Measurements from ENCODE around the gene ANKMY2. TPM values are rescaled to one million over a fixed set of nuclear protein-coding genes. Genes with fewer than 3 reads are reported as not detected.
A peak's percentile ranks its signal among the peaks of the same experiment; 100 is the strongest.
"Not testable (repeated sequence)": the region's sequence is repeated elsewhere in the genome, so short reads cannot be mapped to it uniquely, and the experiment has no call there.

The ANKMY2 gene
- 10 to 100 TPM; 10.0 to 10.2 TPM for total RNA-seq

DNA sequence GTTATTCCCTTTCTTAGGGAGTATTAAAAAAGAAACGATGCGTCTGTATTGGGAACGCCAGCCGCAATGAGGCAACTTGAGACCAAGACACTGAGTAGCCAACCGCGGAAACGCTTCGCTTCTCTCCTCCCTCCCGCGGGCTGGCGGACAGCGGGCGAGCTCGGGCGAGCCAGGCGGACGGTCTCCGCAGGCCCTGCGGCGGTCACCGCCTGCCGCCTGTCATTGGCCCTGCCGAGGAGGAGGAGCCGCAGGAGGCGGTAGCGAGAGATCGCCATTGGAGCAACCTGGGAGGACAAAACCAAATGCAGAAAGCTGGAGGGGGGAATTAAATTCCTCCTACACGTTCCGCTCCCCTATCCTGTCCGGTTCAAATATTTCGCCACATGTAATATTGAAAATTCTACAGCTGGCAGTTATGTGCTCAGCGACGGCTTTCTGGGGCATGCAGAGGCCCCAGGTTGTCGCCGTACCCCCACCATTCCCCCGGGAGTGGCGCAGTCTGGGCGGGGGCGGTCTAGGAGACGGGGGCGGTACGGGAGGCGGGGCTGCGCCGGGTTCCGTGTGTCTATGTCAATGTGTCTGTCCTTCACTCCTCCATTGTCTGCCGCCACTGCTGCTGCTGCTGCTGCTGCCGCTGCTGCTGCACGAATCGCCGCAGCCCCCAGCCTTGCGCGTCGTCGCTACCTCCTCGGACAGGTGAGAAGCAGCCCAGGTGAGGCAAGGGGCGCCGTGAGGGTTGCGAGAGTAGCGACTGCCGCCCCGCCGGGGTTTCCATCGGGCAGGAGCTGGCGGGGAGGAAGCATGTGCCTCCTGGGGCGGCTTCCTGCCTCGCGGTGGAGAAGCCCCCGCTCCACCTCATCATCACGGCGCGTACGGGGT lies at the start of gene ANKMY2, which contains the start of gene BZW2:
TSS of gene ANKMY2 (minus strand) at position 162 of the 879 bp plus-strand sequence. CDS start 181 bp downstream, outside the sequence.
TSS of gene BZW2 (plus strand) at position 589 of the 879 bp plus-strand sequence. CDS start 19,263 bp downstream, outside the sequence.
- H3K9me3 Mint-ChIP-seq: no peaks in the 10 kb centered on the region

DNA sequence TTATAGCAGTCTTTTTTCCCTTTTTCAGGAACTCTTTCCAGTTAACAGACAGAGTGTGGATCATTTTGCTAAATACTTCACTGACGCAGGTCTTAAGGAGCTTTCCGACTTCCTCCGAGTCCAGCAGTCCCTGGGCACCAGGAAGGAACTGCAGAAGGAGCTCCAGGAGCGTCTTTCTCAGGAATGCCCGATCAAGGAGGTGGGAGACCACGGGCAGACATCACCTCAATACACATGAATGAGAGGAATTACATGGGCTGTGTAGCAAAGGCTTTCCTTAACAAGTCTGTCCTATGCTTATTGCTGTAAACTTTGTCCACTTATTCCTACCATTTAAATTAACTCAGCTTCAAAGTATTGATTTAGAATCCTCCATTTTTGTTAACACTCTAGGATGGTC lies 49.3 kb upstream of the ANKMY2 start:
- peaks cover 99% of the 10 kb centered on the region for H3K36me3 Mint-ChIP-seq (ENCODE audit: low read depth)
- no peaks in the 10 kb centered on the region for H3K4me1 Mint-ChIP-seq
- H3K27ac Mint-ChIP-seq: no peak overlapping the region

More for the DNA sequence above, at the start of gene ANKMY2, which contains the start of gene BZW2:
- Mint-ChIP-seq H3K4me3 (peak within 1 kb of the TSS; percentile 85), H3K36me3 (ENCODE audit: low read depth) (peaks cover 58% of the 10 kb centered on the region), H3K27ac (peak within 1 kb of the TSS; percentile 93), H3K27me3 (no peaks in the 10 kb centered on the region), H3K4me1 (peaks cover 33% of the 10 kb centered on the region)
- peak; percentile 95 for ATAC-seq (replicated peaks)

GRCh38 chr7:16693601-16694318 lies 48.2 kb upstream of the ANKMY2 start:
- no peaks in the 10 kb centered on the region for H3K4me1 Mint-ChIP-seq
- H3K36me3 Mint-ChIP-seq (ENCODE audit: low read depth): peaks cover 98% of the 10 kb centered on the region
- no peaks in the 10 kb centered on the region for H3K9me3 Mint-ChIP-seq
- H3K4me3 Mint-ChIP-seq: no peak overlapping the region
- no peak overlapping the region for H3K27ac Mint-ChIP-seq
- no peaks in the 10 kb centered on the region for H3K27me3 Mint-ChIP-seq
- no peak for ATAC-seq (replicated peaks)

More for the DNA sequence above, 49.3 kb upstream of the ANKMY2 start:
- H3K4me3 Mint-ChIP-seq: no peak overlapping the region
- no peaks in the 10 kb centered on the region for H3K27me3 Mint-ChIP-seq
- no peaks in the 10 kb centered on the region for H3K9me3 Mint-ChIP-seq
- no peak for ATAC-seq (replicated peaks)

- no peak for ATAC-seq (replicated peaks)
- no peaks in the 10 kb centered on the region for H3K9me3 Mint-ChIP-seq
- peaks cover 91% of the 10 kb centered on the region for H3K36me3 Mint-ChIP-seq (ENCODE audit: low read depth)
- no peak overlapping the region for H3K4me3 Mint-ChIP-seq
- no peak overlapping the region for H3K27ac Mint-ChIP-seq
- H3K4me1 Mint-ChIP-seq: no peaks in the 10 kb centered on the region
- no peaks in the 10 kb centered on the region for H3K27me3 Mint-ChIP-seq
Observed at GRCh38 chr7:16691241-16691640, 45.7 kb upstream of the ANKMY2 start.

DNA sequence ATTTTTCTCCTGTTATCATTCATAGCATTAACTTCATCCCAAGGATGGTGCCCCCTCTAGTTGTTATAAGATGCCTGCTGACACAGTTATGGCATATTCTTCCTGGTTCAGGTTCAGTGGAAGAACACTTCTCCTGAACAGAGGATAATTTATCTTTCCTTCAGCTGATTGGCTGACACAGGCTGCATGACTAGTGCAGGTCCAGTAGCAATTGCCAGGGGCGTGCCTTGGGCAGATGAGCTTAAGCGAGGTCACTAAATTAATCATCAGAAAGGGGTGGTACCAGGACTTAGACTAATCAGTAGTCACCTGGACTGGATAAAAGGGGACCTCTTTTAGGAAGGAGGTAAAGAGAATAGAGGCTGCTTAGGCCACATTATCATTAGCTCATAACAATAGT lies 42.7 kb upstream of the ANKMY2 start:
- no peaks in the 10 kb centered on the region for H3K9me3 Mint-ChIP-seq
- H3K27ac Mint-ChIP-seq: no peak overlapping the region
- ATAC-seq (replicated peaks): peak; percentile 42
- H3K36me3 Mint-ChIP-seq (ENCODE audit: low read depth): peaks cover 91% of the 10 kb centered on the region
- H3K27me3 Mint-ChIP-seq: no peaks in the 10 kb centered on the region
- H3K4me1 Mint-ChIP-seq: peaks cover 18% of the 10 kb centered on the region
- no peak overlapping the region for H3K4me3 Mint-ChIP-seq

DNA sequence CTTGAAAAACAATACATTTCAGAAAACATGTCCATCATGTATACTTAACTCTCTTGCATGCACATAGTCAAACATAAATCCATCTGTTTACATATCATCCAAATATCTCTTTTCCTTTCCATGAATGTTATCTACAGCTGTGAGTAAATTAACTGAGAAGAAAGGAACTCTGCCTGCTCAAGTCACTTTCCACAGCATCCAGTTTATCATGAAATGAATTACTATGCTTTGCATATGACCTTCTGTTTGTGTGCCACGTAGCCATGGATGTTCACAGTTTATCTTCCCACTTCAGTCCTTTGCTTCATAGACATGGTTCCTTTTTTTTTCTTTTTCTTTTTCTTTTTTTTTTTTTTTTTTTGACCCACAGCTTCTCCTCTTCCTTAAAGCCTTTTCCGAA lies 40.0 kb upstream of the ANKMY2 start:
- no peaks in the 10 kb centered on the region for H3K27me3 Mint-ChIP-seq
- H3K36me3 Mint-ChIP-seq (ENCODE audit: low read depth): peaks cover 91% of the 10 kb centered on the region
- peak overlapping the region; percentile 78 for H3K27ac Mint-ChIP-seq
- no peak overlapping the region for H3K4me3 Mint-ChIP-seq
- ATAC-seq (replicated peaks): no peak
- H3K9me3 Mint-ChIP-seq: no peaks in the 10 kb centered on the region
- H3K4me1 Mint-ChIP-seq: peaks cover 22% of the 10 kb centered on the region

GRCh38 chr7:16684935-16685334 lies 39.4 kb upstream of the ANKMY2 start:
- ATAC-seq (replicated peaks): no peak
- peak overlapping the region; percentile 78 for H3K27ac Mint-ChIP-seq
- peaks cover 91% of the 10 kb centered on the region for H3K36me3 Mint-ChIP-seq (ENCODE audit: low read depth)
- H3K27me3 Mint-ChIP-seq: no peaks in the 10 kb centered on the region
- H3K4me3 Mint-ChIP-seq: peak overlapping the region; percentile 11
- no peaks in the 10 kb centered on the region for H3K9me3 Mint-ChIP-seq
- H3K4me1 Mint-ChIP-seq: peaks cover 22% of the 10 kb centered on the region

DNA sequence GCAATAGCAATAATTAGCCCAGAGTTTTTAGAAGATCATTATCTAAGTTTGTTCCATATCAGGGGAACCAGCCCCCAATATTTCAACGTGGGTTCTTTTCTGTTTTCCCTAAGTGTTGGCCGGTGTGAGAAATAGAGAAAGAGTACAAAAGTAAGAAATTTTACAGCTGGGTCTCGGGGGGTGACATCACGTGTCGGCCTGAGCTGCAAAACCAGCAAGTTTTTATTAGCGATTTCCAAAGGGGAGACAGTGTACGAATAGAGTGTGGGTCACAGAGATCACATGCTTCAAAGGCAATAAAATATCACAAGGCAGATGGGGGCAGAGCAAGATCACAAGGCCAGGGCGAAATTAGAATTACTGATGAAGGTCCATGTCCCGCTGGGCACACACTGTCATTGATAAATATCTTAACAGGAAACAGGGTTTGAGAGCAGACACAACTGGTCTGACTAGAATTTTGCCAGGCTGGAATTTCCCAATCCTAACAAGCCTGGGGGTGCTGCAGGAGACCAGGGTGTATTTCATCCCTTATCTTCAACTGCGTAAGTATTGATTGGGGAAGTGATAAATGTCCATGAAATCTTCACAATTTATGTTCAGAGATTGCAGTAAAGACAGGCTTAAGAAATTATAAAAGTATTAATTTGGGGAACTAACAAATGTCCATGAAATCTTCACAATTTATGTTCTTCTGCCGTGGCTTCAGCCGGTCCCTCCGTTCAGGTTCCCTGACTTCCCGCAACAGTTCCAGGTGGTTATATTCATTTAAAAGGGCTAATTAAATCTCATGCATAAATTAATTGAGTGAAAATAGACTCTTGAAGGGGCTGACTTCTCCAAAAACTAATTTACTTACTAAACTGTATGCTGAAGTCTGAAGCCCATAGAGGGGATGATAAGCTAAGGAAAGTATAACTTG lies 33.4 kb upstream of the ANKMY2 start:
- H3K9me3 Mint-ChIP-seq; ATAC-seq (replicated peaks); H3K4me3 Mint-ChIP-seq; H3K27ac Mint-ChIP-seq; H3K27me3 Mint-ChIP-seq: not testable (repeated sequence)
- H3K4me1 Mint-ChIP-seq: peaks cover 12% of the 10 kb centered on the region
- H3K36me3 Mint-ChIP-seq (ENCODE audit: low read depth): peaks cover 98% of the 10 kb centered on the region

DNA sequence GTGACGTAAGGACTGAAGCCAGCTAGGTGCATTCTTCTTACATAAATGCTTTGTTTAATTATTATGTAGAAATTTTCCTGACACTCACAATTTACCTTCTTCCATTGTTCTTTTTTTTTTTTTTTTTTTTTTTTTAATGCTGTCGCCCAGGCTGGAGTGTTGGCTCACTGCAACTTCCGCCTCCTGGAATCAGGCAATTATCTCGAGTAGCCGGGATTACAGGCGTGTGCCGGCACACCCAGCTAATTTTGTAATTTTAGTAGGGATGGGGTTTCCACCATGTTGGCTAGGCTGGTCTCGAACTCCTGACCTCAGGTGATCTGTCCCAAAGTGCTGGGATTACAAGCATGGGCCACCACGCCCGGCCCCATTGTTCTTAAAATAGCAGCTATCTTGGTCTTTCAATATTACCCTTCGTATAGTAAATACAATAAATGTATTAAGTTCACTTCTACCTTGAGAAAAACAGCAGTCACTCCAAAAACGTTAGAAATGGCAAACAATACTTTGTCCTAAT lies 32.5 kb upstream of the ANKMY2 start:
- no peaks in the 10 kb centered on the region for H3K27me3 Mint-ChIP-seq
- H3K36me3 Mint-ChIP-seq (ENCODE audit: low read depth): peaks cover 94% of the 10 kb centered on the region
- no peak for ATAC-seq (replicated peaks)
- H3K4me3 Mint-ChIP-seq: no peak overlapping the region
- H3K27ac Mint-ChIP-seq: no peak overlapping the region
- H3K9me3 Mint-ChIP-seq: no peaks in the 10 kb centered on the region
- H3K4me1 Mint-ChIP-seq: peaks cover 8% of the 10 kb centered on the region

DNA sequence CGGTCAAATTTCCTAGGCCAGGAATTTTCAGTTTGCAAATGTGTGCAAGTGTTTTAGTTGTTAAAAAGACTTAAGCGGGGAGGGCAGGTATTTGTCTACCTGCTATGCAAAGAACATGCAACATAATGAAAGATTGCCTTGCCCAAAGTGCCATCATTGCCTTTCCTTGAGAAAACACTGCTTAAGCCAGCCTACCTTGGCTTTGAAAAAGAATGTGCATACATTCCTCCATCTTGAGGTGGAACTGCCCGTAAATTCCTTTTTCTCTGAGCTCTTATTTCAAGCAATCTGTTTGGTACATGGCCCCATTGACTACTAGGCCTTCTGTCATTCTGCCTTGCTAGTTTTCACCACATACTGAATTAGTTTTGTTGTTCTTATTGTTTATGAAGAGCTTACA lies 29.7 kb upstream of the ANKMY2 start:
- Mint-ChIP-seq H3K27ac (no peak overlapping the region), H3K4me3 (no peak overlapping the region), H3K36me3 (ENCODE audit: low read depth) (peaks cover 90% of the 10 kb centered on the region), H3K9me3 (no peaks in the 10 kb centered on the region), H3K27me3 (no peaks in the 10 kb centered on the region), H3K4me1 (peaks cover 11% of the 10 kb centered on the region)
- no peak for ATAC-seq (replicated peaks)

- H3K27me3 Mint-ChIP-seq: no peaks in the 10 kb centered on the region
- H3K4me3 Mint-ChIP-seq: no peak overlapping the region
- H3K36me3 Mint-ChIP-seq (ENCODE audit: low read depth): peaks cover 90% of the 10 kb centered on the region
Observed at GRCh38 chr7:16671811-16672210, 26.3 kb upstream of the ANKMY2 start.

GRCh38 chr7:16670731-16671344 lies 25.3 kb upstream of the ANKMY2 start:
- no peak overlapping the region for H3K27ac Mint-ChIP-seq
- H3K4me3 Mint-ChIP-seq: no peak overlapping the region
- H3K4me1 Mint-ChIP-seq: peaks cover 8% of the 10 kb centered on the region
- no peaks in the 10 kb centered on the region for H3K9me3 Mint-ChIP-seq
- no peak for ATAC-seq (replicated peaks)
- H3K36me3 Mint-ChIP-seq (ENCODE audit: low read depth): peaks cover 86% of the 10 kb centered on the region
- no peaks in the 10 kb centered on the region for H3K27me3 Mint-ChIP-seq

More at GRCh38 chr7:16671811-16672210, 26.3 kb upstream of the ANKMY2 start:
- Mint-ChIP-seq H3K9me3 (no peaks in the 10 kb centered on the region), H3K27ac (no peak overlapping the region), H3K4me1 (peaks cover 8% of the 10 kb centered on the region)
- no peak for ATAC-seq (replicated peaks)

- Mint-ChIP-seq H3K4me1 (peaks cover 8% of the 10 kb centered on the region), H3K4me3 (no peak overlapping the region), H3K27me3 (no peaks in the 10 kb centered on the region), H3K27ac (no peak overlapping the region), H3K36me3 (ENCODE audit: low read depth) (peaks cover 86% of the 10 kb centered on the region), H3K9me3 (no peaks in the 10 kb centered on the region)
- no peak for ATAC-seq (replicated peaks)
Observed at GRCh38 chr7:16670021-16670420, 24.5 kb upstream of the ANKMY2 start.
